Naive B cell (primary cell): Measurements from ENCODE around the gene TTLL12. TPM values are rescaled to one million over a fixed set of nuclear protein-coding genes. Genes with fewer than 3 reads are reported as not detected.

ENCODE experiments used
- ATAC-seq, 2 donors: fragments of 150-1000 bp; cut with Tn5 transposase; 2 replicates each; pipeline ENCODE4 v1.10.0; 2021; ENCODE audit warnings: low read depth in 2 of 2, mild to moderate bottlenecking in 2 of 2, moderate library complexity in 2 of 2
- DNase-seq: peaks from one replicate; pipeline ENCODE4 v3.0.0; 2022
- H3K27ac Mint-ChIP-seq, 6 donors: one replicate each; pipeline ENCODE4 v1.8.0; 2020 to 2022; ENCODE audit warnings: mild to moderate bottlenecking in 6 of 6, mixed read lengths in 6 of 6, moderate library complexity in 5 of 6, inconsistent platforms in 2 of 6
- H3K27me3 Mint-ChIP-seq, 3 donors: one replicate each; pipeline ENCODE4 v1.8.0; 2021 to 2022; ENCODE audit warnings: mixed read lengths in 3 of 3, mild to moderate bottlenecking in 1 of 3
- H3K36me3 Mint-ChIP-seq, 2 donors: one replicate each; pipeline ENCODE4 v1.8.0; 2020 to 2022; ENCODE audit warnings: mixed read lengths in 2 of 2, inconsistent platforms in 1 of 2, mild to moderate bottlenecking in 1 of 2
- H3K4me1 Mint-ChIP-seq, 3 donors: one replicate each; pipeline ENCODE4 v1.8.0; 2020 to 2022; ENCODE audit warnings: mixed read lengths in 3 of 3, inconsistent platforms in 1 of 3, mild to moderate bottlenecking in 1 of 3, moderate library complexity in 1 of 3
- H3K4me3 Mint-ChIP-seq, 8 donors: one replicate each; pipeline ENCODE4 v1.8.0; 2020 to 2022; ENCODE audit warnings: mild to moderate bottlenecking in 8 of 8, mixed read lengths in 8 of 8, moderate library complexity in 8 of 8, inconsistent platforms in 2 of 8
- H3K9me3 Mint-ChIP-seq, 7 donors: one replicate each; pipeline ENCODE4 v1.8.0; 2020 to 2022; ENCODE audit warnings: mixed read lengths in 7 of 7, mild to moderate bottlenecking in 5 of 7, inconsistent platforms in 2 of 7, moderate library complexity in 1 of 7
- polyA plus RNA-seq, 6 donors: library from polyadenylated mRNA; unstranded; fragments of 300-500 nt; fragmentation: Illumina TruSeq; gene quantifications; one replicate each; pipeline ENCODE4 v1.2.3, GENCODE V29; 2021; ENCODE audit warnings: low read depth in 6 of 6

The TTLL12 gene
- polyA plus RNA-seq, 6 donors from 2014 or later: 6.8 to 15.9 (median 11.6) TPM

GRCh38 chr22:43202326-43202725, 15.4 kb upstream of the TTLL12 start:
- ATAC-seq (no peak), DNase-seq (no peak)
- Mint-ChIP-seq H3K27ac (peak overlapping the region in 2 of 6 donors; percentile 67 to 87), H3K4me1 (peaks cover 7 to 12% (median 7%) of the 10 kb centered on the region in 3 donors), H3K9me3 (no peaks in the 10 kb centered on the region), H3K27me3 (peaks cover 5 to 34% (median 25%) of the 10 kb centered on the region in 3 donors), H3K4me3 (no peak overlapping the region), H3K36me3 (no peaks in the 10 kb centered on the region)

DNA sequence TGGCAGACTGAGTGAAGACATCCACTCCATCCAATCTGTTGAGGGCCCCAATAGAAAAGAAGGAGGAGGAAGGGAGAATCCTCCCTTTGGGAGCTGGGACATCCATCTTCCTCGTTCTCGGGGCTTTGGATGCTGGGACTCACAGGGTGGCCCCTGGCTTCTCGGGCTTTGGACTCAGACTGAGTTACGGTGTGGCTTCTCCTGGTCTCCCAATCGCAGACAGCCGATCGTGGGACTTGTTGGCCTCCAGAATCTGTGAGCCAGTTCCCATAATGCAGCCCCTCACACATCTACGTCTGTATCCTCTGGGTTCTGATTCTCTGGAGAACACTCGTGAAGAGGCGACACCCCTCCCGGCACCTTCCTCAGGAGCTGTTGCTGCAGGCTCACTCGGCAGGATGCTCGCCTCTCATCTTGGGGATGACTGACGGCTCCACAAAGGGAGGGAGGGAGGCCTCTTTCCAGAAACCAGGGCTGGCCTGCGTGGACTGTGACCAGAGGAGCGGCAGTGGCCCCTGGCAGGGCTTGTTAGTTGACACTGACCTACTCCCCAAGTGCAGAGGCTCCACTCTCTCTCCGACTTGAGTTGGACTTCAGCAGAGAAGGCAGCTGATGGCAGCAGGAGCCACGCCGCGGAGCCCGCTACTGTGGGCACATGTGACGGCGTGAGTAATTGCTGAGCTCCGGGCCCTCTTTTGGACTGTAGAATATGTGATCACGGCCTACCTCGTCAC, 14.7 kb upstream of the TTLL12 start:
- ATAC-seq (no peak), DNase-seq (no peak)
- Mint-ChIP-seq H3K36me3 (no peaks in the 10 kb centered on the region), H3K4me3 (no peak overlapping the region), H3K9me3 (no peaks in the 10 kb centered on the region), H3K27me3 (peaks cover 5 to 40% (median 30%) of the 10 kb centered on the region in 3 donors), H3K27ac (no peak overlapping the region), H3K4me1 (peaks cover 5 to 12% (median 7%) of the 10 kb centered on the region in 3 donors)

- H3K27me3 Mint-ChIP-seq: peaks cover 5 to 40% (median 37%) of the 10 kb centered on the region in 3 donors
- ATAC-seq (no peak), DNase-seq (no peak)
- no peaks in the 10 kb centered on the region for H3K9me3 Mint-ChIP-seq
- H3K4me1 Mint-ChIP-seq: peaks cover 0 to 2% (median 0%) of the 10 kb centered on the region in 3 donors
- H3K36me3 Mint-ChIP-seq: no peaks in the 10 kb centered on the region
- no peak overlapping the region for H3K4me3 Mint-ChIP-seq
- no peak overlapping the region for H3K27ac Mint-ChIP-seq
These were observed 13.6 kb upstream of the TTLL12 start for GRCh38 chr22:43200555-43200954.

- peaks cover 5 to 40% (median 40%) of the 10 kb centered on the region in 3 donors for H3K27me3 Mint-ChIP-seq
- no peaks in the 10 kb centered on the region for H3K9me3 Mint-ChIP-seq
- H3K27ac Mint-ChIP-seq: no peak overlapping the region
- H3K4me1 Mint-ChIP-seq: peaks cover 0 to under 1% (median 0%) of the 10 kb centered on the region in 3 donors
- ATAC-seq (no peak), DNase-seq (no peak)
- H3K36me3 Mint-ChIP-seq: no peaks in the 10 kb centered on the region
- no peak overlapping the region for H3K4me3 Mint-ChIP-seq
These were observed 13.1 kb upstream of the TTLL12 start for GRCh38 chr22:43200031-43200430.

DNA sequence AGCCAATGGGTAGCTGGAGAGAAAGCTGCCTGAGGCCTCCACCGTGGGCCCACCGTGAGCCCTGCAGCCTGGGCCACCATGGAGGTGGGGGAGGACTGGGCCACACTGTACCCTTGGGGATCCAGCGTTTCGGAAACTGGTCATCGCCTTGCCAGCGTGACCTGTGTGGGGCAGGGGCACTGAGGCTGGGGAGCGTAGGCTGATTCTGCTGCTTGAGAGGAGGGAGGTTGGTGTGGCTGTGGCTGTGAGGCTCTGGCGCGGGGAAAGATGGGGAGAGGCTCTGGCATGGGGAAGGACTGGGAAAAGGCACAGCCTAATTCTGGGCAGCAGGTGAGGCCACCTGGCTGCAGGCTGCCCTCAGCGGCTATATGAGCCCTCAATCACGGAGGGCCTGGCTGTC, 12.6 kb upstream of the TTLL12 start:
- Mint-ChIP-seq H3K36me3 (no peaks in the 10 kb centered on the region), H3K4me1 (no peaks in the 10 kb centered on the region), H3K9me3 (no peaks in the 10 kb centered on the region), H3K27ac (no peak overlapping the region), H3K4me3 (no peak overlapping the region), H3K27me3 (peaks cover 5 to 40% (median 40%) of the 10 kb centered on the region in 3 donors)
- DNase-seq: no peak
- ATAC-seq: no peak

GRCh38 chr22:43198936-43199335, 12.0 kb upstream of the TTLL12 start:
- peaks cover 5 to 40% (median 40%) of the 10 kb centered on the region in 3 donors for H3K27me3 Mint-ChIP-seq
- no peaks in the 10 kb centered on the region for H3K9me3 Mint-ChIP-seq
- DNase-seq (no peak), ATAC-seq (no peak)
- H3K27ac Mint-ChIP-seq: no peak overlapping the region
- no peaks in the 10 kb centered on the region for H3K36me3 Mint-ChIP-seq
- H3K4me3 Mint-ChIP-seq: no peak overlapping the region
- no peaks in the 10 kb centered on the region for H3K4me1 Mint-ChIP-seq

GRCh38 chr22:43198126-43198525, 11.2 kb upstream of the TTLL12 start:
- no peak for DNase-seq
- Mint-ChIP-seq H3K36me3 (no peaks in the 10 kb centered on the region), H3K27ac (peak overlapping the region in 1 of 6 donors; percentile 64), H3K9me3 (no peaks in the 10 kb centered on the region), H3K4me3 (no peak overlapping the region), H3K4me1 (no peaks in the 10 kb centered on the region), H3K27me3 (peaks cover 5 to 40% (median 40%) of the 10 kb centered on the region in 3 donors)
- ATAC-seq: no peak

DNA sequence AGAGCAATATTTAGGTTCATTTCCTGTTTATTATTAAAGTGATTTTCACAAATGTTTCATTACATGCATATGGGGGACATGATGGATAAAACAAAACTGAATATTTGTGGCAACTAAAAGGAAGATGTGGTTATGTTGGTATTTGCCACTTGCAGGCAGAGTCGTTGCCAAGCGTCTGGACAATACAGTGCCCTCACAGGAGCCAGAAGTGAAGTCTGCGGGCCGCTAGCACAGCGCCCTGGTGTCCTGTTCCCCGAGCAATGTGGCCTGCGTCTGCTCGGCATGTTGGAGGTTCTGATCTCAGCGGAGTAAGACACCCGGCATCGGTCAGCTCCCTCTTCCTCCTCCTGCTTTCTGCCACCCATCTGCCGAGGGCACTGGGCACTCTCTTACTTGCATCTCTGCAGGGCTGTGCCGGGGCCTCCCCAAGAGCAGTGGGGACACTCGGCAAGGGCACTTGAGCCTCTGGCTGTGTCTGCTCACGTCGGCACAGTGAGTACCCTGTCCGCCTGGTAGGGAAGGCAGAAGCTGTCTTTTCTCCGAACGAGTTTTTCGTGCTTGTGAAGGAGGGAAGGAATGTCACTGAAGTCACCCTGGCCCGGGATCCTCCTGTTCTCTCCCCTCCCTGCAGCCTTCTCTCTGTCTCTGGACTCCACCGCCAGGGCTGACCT, 10.5 kb upstream of the TTLL12 start:
- H3K27me3 Mint-ChIP-seq: peaks cover 9 to 40% (median 40%) of the 10 kb centered on the region in 3 donors
- no peaks in the 10 kb centered on the region for H3K36me3 Mint-ChIP-seq
- no peak overlapping the region for H3K4me3 Mint-ChIP-seq
- H3K4me1 Mint-ChIP-seq: no peaks in the 10 kb centered on the region
- ATAC-seq (no peak), DNase-seq (no peak)
- H3K9me3 Mint-ChIP-seq: no peaks in the 10 kb centered on the region
- no peak overlapping the region for H3K27ac Mint-ChIP-seq

DNA sequence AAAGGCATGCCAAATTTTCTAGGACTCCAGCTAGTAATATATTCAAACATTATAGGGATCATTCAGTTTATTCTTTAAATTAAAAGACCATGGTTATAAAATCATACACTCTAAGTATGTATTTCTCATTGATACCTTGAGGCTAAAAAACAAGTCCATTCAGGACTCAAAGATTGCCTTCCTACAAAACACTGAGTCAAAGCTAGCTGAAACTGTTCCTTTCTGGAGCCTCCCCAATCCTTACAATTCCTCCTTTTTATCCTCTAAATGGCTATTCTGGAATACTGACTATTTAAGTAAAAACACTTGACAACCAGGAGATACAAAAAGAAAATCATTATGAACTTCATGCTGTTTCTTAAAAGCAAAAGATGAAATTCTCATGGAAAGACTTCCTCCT, 4.9 kb upstream of the TTLL12 start:
- Mint-ChIP-seq H3K27ac (no peak overlapping the region), H3K36me3 (no peaks in the 10 kb centered on the region), H3K9me3 (peaks cover 0 to 8% (median 3%) of the 10 kb centered on the region in 7 donors), H3K4me3 (no peak overlapping the region), H3K4me1 (peaks cover 0 to 6% (median 5%) of the 10 kb centered on the region in 3 donors), H3K27me3 (peaks cover 1 to 31% (median 4%) of the 10 kb centered on the region in 3 donors)
- DNase-seq (no peak), ATAC-seq (no peak)

DNA sequence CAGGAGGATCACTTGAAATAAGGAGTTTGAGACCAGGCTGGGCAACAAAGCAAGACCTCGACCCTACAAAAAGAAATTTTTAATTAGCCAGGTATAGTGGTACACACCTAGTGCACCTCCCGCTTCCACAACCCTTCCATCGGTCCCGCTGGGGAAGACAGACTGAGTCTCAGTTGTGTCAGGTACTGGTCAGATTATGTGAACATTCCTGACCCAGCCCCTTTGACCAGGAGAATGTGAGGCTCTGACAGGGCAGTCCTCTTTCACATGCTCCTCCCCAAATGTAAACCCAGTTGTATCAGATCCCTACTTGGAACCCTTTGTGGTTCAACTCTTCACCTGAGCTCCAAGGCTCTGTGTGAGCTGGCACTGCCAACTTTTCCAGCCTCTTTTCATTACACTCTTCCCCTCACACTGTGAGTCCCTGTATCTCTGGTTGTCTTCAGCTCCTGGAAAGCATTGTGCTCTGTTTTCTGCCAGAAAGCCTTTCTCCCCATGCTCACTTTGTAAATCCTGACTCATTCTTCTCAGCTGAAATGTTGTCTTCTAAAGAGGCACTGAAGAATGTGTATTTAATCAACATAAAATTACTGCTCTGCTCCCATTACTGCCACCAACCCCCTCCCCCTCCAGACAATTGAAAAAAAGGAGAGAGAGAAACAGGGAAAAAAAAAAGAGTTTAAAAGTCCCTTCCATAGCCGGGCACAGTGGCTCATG, 2.1 kb upstream of the TTLL12 start:
- DNase-seq (no peak), ATAC-seq (no peak)
- Mint-ChIP-seq H3K27me3 (peaks cover 0 to 21% (median 4%) of the 10 kb centered on the region in 3 donors), H3K4me1 (peaks cover 5 to 26% (median 18%) of the 10 kb centered on the region in 3 donors), H3K4me3 (peak overlapping the region in 7 of 8 donors; percentile 28 to 82 (median 61)), H3K36me3 (no peaks in the 10 kb centered on the region), H3K27ac (peak overlapping the region in 5 of 6 donors; percentile 58 to 92 (median 67)), H3K9me3 (peaks cover 0 to 8% (median 3%) of the 10 kb centered on the region in 7 donors)

DNA sequence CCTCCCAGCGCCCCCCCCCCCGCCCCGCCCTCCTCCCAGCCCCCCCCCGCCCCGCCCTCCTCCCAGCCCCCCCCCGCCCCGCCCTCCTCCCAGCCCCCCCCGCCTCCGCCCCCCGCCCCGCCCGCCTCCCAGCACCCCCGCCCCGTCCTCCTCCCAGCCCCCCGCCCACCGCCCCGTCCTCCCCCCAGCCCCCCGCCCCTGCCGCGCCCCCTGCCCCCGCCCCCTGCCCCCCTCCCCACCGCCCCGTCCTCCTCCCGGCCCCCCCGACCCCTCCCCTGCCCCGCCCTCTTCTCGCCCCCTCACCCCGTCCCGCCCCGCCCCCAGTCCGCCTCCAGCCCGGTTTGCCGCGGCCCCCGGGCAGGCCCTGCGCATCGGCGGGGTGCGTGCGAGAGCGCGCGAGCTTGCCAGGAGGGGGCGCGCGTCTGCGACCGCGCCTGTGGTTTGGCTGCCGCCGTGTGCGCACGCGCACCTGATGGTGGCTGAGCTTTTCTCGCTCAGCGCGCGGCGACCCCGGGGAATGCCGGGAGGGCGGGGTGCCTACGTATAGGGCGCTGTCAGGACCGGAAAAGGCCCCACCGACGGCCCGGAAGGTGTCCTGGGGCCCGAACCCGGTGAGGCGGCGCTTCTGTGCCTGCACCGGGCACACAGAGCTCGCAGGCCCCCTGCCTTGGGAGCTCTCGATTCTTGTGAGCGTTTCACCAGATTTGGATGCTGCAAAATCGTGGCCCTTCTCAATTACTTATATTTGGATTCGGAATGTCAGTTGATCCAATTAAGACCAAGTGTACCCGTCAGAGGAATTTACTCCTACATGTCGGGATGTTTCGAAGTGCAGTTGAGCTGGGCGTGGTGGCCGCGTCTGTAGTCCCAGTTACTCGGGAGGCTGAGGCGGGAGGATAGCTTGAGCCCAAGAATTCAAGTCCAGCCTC, 501 bp upstream of the TTLL12 start:
- Mint-ChIP-seq H3K4me1 (peaks cover 5 to 26% (median 18%) of the 10 kb centered on the region in 3 donors), H3K4me3 (peak overlapping the region; percentile 73 to 91 (median 88)), H3K27me3 (peaks cover 0 to 21% (median 0%) of the 10 kb centered on the region in 3 donors), H3K27ac (peak overlapping the region; percentile 93 to 99 (median 98)), H3K9me3 (peaks cover 0 to 8% (median 3%) of the 10 kb centered on the region in 7 donors), H3K36me3 (no peaks in the 10 kb centered on the region)
- ATAC-seq (peak; percentile 87 to 90), DNase-seq (peak; percentile 96)

GRCh38 chr22:43185860-43186261, 1.1 kb downstream of the TTLL12 start:
- H3K4me3 Mint-ChIP-seq: peak overlapping the region; percentile 64 to 86 (median 75)
- DNase-seq (no peak), ATAC-seq (no peak)
- H3K36me3 Mint-ChIP-seq: no peaks in the 10 kb centered on the region
- H3K9me3 Mint-ChIP-seq: peaks cover 0 to 2% (median 0%) of the 10 kb centered on the region in 7 donors
- peaks cover 0 to 11% (median 0%) of the 10 kb centered on the region in 3 donors for H3K27me3 Mint-ChIP-seq
- H3K4me1 Mint-ChIP-seq: peaks cover 8 to 26% (median 21%) of the 10 kb centered on the region in 3 donors
- peak overlapping the region in 2 of 6 donors; percentile 47 to 67 for H3K27ac Mint-ChIP-seq
